Kidney (tissue), 14 donors: ENCODE data around the gene TECR. TPM values are rescaled to one million over a fixed set of nuclear protein-coding genes. Genes with fewer than 3 reads are reported as not detected.
"Not testable (repeated sequence)": the region's sequence is repeated elsewhere in the genome, so short reads cannot be mapped to it uniquely, and the experiment has no call there.

Experiments used
- DNase-seq, 5 donors: peaks; one replicate each; pipeline ENCODE4 v3.0.0-alpha.2; 2013 to 2020
- FAIRE-seq: peaks from 2 replicates; lab custom pipeline; 2012; peaks lifted over from hg19 to GRCh38; lab: Jason Lieb, UNC
- H3K27ac ChIP-seq, 2 donors: one replicate each; pipeline ENCODE4 v1.7.0; 2013; ENCODE audit warnings: low read depth in 2 of 2, low read length in 2 of 2, inconsistent platforms in 1 of 2
- H3K27me3 ChIP-seq: one replicate; pipeline ENCODE4 v1.7.1; 2013; ENCODE audit warnings: low read length, inconsistent platforms; ENCODE audit not compliant: control insufficient read depth, insufficient read depth
- H3K36me3 ChIP-seq, 3 donors: one replicate each; pipeline versions ENCODE4 v1.7.0 to v1.7.1; 2013; ENCODE audit warnings: low read length in 3 of 3, control low read depth in 1 of 3, inconsistent platforms in 1 of 3; ENCODE audit not compliant: insufficient read depth in 3 of 3, control insufficient read depth in 2 of 3
- H3K4me1 ChIP-seq, 3 donors: one replicate each; pipeline versions ENCODE4 v1.7.0 to v1.7.1; 2013; ENCODE audit warnings: low read length in 3 of 3, inconsistent platforms in 1 of 3, low read depth in 1 of 3; ENCODE audit not compliant: control insufficient read depth in 2 of 3, insufficient read depth in 2 of 3
- H3K4me3 ChIP-seq, 3 donors: one replicate each; pipeline versions ENCODE4 v1.7.0 to v1.8.1; 2013; ENCODE audit warnings: low read length in 3 of 3, control low read depth in 1 of 3, inconsistent platforms in 1 of 3
- H3K9ac ChIP-seq, 3 donors: one replicate each; pipeline versions ENCODE4 v1.7.0 to v1.7.1; 2013; ENCODE audit warnings: low read length in 3 of 3, control low read depth in 1 of 3, inconsistent platforms in 1 of 3
- H3K9me3 ChIP-seq, 3 donors: one replicate each; pipeline versions ENCODE4 v1.7.0 to v1.7.1; 2013; ENCODE audit warnings: low read length in 3 of 3, control low read depth in 1 of 3, inconsistent platforms in 1 of 3; ENCODE audit not compliant: control insufficient read depth in 2 of 3, insufficient read depth in 1 of 3
- intact Hi-C: fragments of 100-400 bp; cut with DNase I; formaldehyde crosslinking; loops from one replicate; pipeline ENCODE4 v1.11.1; 2022
- polyA plus RNA-seq: library from polyadenylated mRNA; stranded (reverse); fragments of 350-450 nt; fragmentation: Illumina TruSeq; extraction: RNeasy Lipid Tissue Mini Kit (QIAGEN cat#74804); gene quantifications from one replicate; pipeline ENCODE4 v1.2.3, GENCODE V29; 2014; ENCODE audit warnings: low read depth, low replicate concordance; ENCODE audit not compliant: insufficient read depth
- total RNA-seq: library from RNA; stranded (reverse); fragmentation: NEBNext Ultra II Directional; extraction: Animal tissue kit (Norgen Biotek cat#: 25700); gene quantifications from one replicate; pipeline ENCODE4 v1.2.1, GENCODE V29; 2021
- TF ChIP-seq, protein P1 (sequence below): IDR thresholded peaks from 3 replicates; pipeline ENCODE4 v1.5.1; 2012; ENCODE audit warnings: mild to moderate bottlenecking, moderate library complexity, borderline replicate concordance; ENCODE audit not compliant: insufficient read depth; ENCODE audit errors: extremely low read depth
- donor health status: control.
- donor health status: control.
- donor health status: control.
- donor health status: control.
- donor health status: control.
- donor health status: DM: yes; HTN: yes; CAD: no.
- donor health status: Normal renal cell carcinoma (clear cell type).

TECR gene
- total and polyA plus RNA-seq, 2 donors from 2014 or later: 132 to 280 TPM

DNA sequence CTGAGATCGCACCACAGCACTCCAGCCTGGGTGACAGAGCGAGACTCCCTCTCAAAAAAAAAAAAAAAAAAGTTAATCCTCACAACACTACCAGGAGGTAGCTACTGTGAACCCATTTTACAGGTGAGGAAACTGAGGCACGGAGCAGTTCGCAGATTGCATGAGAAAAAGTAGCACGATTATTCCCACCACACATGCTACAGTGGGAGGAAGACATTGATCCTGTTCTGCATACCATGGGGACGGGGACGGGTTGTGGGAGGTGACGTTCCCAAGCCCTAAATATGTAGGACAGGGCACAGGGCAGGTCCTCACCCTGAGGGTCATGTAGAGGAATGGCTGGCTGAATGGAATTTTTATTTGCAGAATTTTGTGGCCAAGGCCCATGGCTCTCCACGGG is 77.2 kb downstream of the TECR start:
- peaks cover 0 to 6% (median 0%) of the 10 kb centered on the region in 3 donors for H3K9me3 ChIP-seq
- H3K27ac ChIP-seq: no peak overlapping the region
- FAIRE-seq: no peak
- intact Hi-C loops: no loop called here
- H3K36me3 ChIP-seq: no peaks in the 10 kb centered on the region
- no peak overlapping the region for H3K4me3 ChIP-seq
- H3K27me3 ChIP-seq: no peaks in the 10 kb centered on the region
- no peak for DNase-seq
- TF ChIP-seq, protein P1, sequence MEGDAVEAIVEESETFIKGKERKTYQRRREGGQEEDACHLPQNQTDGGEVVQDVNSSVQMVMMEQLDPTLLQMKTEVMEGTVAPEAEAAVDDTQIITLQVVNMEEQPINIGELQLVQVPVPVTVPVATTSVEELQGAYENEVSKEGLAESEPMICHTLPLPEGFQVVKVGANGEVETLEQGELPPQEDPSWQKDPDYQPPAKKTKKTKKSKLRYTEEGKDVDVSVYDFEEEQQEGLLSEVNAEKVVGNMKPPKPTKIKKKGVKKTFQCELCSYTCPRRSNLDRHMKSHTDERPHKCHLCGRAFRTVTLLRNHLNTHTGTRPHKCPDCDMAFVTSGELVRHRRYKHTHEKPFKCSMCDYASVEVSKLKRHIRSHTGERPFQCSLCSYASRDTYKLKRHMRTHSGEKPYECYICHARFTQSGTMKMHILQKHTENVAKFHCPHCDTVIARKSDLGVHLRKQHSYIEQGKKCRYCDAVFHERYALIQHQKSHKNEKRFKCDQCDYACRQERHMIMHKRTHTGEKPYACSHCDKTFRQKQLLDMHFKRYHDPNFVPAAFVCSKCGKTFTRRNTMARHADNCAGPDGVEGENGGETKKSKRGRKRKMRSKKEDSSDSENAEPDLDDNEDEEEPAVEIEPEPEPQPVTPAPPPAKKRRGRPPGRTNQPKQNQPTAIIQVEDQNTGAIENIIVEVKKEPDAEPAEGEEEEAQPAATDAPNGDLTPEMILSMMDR: no peak
- no peaks in the 10 kb centered on the region for H3K4me1 ChIP-seq
- H3K9ac ChIP-seq: no peak overlapping the region

DNA sequence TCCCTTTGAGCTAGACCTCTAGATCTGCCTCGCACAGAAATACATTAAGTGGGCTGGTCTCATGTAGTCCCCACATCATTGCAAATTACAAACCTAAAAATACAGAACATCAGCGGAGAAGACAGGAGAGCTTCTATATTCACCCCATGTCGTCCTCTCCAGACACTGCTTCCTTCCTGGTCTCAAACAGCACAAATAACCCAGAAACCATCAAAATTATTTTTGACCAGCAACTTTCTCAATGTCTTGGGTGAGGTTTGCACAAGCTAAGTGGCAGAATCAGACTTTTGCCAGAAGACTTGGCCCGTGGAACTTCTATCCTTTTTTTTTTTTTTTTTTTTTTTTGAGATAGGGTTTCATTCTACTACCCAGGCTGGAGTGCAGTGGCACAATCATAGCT is 81.7 kb downstream of the TECR start:
- TF ChIP-seq, protein P1: no peak
- Histone ChIP-seq H3K4me1 (no peaks in the 10 kb centered on the region), H3K9ac (no peak overlapping the region), H3K36me3 (no peaks in the 10 kb centered on the region), H3K27me3 (no peaks in the 10 kb centered on the region), H3K9me3 (no peaks in the 10 kb centered on the region), H3K27ac (no peak overlapping the region), H3K4me3 (no peak overlapping the region)
- DNase-seq: no peak
- intact Hi-C loops: no loop called here
- no peak for FAIRE-seq

DNA sequence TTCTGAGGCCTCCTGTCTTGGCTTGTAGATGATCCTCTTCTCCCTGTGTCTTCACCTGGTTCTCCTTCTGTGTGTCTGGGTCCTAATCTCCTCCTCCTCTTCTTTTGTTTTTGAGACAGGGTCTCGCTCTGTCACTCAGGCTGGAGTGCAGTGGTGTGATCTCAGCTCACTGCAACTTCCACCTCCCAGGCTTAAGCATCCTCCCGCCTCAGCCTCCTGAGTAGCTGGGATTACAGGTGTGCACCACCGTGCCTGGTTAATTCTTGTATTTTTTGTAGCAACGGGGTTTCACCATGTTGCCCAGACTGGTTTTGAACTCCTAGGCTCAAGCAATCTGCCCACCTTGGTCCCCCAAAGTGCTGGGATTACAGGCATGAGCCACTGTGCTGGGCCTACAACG is 82.8 kb downstream of the TECR start:
- H3K9ac ChIP-seq, H3K36me3 ChIP-seq, H3K4me1 ChIP-seq, H3K4me3 ChIP-seq, intact Hi-C loops, DNase-seq, FAIRE-seq, H3K27me3 ChIP-seq, H3K9me3 ChIP-seq, H3K27ac ChIP-seq: not testable (repeated sequence)

DNA sequence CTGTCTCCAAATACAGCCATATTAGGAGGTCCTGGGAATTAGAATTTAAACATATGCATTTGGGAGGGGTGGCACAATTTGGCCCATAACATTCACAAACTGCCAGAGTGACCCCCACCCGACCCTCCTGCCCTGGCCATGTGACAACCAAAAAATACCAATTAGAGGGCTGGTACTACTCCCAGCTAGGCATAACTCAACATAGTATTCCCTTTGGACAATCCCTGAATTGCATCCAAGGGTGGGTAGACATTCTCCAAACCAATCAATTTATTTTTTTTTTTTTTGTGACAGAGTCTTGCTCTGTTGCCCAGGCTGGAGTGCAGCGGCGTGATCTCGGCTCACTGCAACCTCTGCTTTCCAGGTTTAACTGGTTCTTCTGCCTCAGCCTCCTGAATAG is 83.3 kb downstream of the TECR start:
- H3K4me1 ChIP-seq: no peaks in the 10 kb centered on the region
- TF ChIP-seq, protein P1: no peak
- H3K9ac ChIP-seq: no peak overlapping the region
- intact Hi-C loops: no loop called here
- no peaks in the 10 kb centered on the region for H3K9me3 ChIP-seq
- DNase-seq (no peak), FAIRE-seq (no peak)
- H3K27me3 ChIP-seq: no peaks in the 10 kb centered on the region
- H3K27ac ChIP-seq: no peak overlapping the region
- no peaks in the 10 kb centered on the region for H3K36me3 ChIP-seq
- no peak overlapping the region for H3K4me3 ChIP-seq

DNA sequence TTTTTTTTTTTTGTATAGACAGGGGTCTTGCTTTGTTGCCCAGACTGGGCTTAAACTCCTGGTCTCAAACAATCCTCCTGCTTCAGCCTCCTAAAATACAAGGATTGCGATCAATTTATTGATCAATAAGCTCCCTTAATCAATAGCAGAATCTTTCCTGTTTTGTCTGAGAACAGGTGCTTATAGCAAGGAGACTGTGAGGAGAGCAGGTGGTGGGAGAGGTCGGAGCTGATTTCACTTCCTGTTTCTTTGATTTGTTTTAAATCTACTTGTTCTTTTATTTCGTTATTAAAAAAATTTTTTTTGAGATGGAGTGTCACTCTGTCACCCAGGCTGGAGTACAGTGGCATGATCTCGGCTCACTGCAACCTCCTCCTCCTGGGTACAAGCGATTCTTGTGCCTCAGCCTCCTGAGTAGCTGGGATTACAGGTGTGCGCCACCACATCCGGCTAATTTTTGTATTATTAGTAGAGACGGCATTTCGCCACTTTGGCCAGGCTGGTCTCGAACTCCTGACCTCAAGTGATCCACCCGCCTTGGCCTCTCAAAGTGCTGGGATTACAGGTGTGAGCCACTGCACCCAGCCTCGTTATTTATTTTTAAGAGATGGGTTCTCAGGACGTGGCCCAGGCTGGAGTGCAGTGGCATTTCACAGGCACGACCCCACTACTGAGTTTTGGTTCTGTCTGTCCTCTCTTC is 84.2 kb downstream of the TECR start:
- H3K27ac ChIP-seq, FAIRE-seq, DNase-seq, H3K9me3 ChIP-seq, H3K27me3 ChIP-seq, H3K9ac ChIP-seq, H3K36me3 ChIP-seq, intact Hi-C loops, H3K4me3 ChIP-seq, H3K4me1 ChIP-seq: not testable (repeated sequence)
